Spleen (tissue), 7 donors: Measurements from ENCODE around the gene TEX2.

Experiments used
- POLR2A ChIP-seq, 3 donors: fragments of 450-650 bp; IDR thresholded peaks; one replicate each; pipeline ENCODE4 v1.5.1; 2017; ENCODE audit warnings: antibody characterized with exemption in 3 of 3, mild to moderate bottlenecking in 1 of 3
- TF ChIP-seq, protein P1 (sequence below), 11 experiments: fragments of 200-600 bp in 7 of 11; fragments of 450-650 bp in 4 of 11; sonication (generic) in 4 of 11; IDR thresholded peaks in 8 of 11; conservative IDR thresholded peaks in 3 of 11; 1 replicate in 7 of 11; 2 replicates in 4 of 11; pipeline versions ENCODE4 v1.4.0 to v1.8.0; 2016 to 2021; ENCODE audit warnings: antibody characterized with exemption in 11 of 11, inconsistent platforms in 4 of 11, mild to moderate bottlenecking in 1 of 11
- donor health status: DM: no; HTN: no; CAD: no; lungs with moderate emphysema.
- donor health status: DM: no; HTN: no; CAD: no.
- donor health status: DM: no; HTN: no; CAD: no.

DNA sequence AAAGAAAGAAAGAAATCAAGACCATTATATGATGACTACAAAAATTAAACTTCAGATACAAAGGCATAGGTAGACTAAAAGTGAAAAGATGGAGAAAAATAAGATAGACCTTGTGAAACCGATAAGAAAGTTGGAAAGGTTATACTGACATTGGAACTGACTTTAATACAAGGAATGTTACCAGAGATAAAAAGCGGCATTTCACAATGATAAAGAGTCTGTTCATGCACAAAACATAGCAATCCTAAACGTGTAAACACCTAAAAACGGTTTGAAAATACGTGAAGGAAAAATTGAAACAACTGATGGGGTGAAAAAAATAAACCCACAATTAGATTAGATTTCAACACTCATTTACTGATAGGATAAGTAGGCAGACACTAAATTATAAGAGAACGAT, 123.5 kb downstream of the TEX2 start:
- TF ChIP-seq, protein P1, sequence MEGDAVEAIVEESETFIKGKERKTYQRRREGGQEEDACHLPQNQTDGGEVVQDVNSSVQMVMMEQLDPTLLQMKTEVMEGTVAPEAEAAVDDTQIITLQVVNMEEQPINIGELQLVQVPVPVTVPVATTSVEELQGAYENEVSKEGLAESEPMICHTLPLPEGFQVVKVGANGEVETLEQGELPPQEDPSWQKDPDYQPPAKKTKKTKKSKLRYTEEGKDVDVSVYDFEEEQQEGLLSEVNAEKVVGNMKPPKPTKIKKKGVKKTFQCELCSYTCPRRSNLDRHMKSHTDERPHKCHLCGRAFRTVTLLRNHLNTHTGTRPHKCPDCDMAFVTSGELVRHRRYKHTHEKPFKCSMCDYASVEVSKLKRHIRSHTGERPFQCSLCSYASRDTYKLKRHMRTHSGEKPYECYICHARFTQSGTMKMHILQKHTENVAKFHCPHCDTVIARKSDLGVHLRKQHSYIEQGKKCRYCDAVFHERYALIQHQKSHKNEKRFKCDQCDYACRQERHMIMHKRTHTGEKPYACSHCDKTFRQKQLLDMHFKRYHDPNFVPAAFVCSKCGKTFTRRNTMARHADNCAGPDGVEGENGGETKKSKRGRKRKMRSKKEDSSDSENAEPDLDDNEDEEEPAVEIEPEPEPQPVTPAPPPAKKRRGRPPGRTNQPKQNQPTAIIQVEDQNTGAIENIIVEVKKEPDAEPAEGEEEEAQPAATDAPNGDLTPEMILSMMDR (IDR thresholded peaks at IDR 0.05 in 8 of 11, conservative IDR thresholded peaks at IDR 0.05 in 3 of 11) = no peak
- no peak for TF ChIP-seq POLR2A (IDR thresholded peaks at IDR 0.05)
